Adrenal gland (tissue), 5 donors: ENCODE data around the gene SGMS1.

Experiments used
- CTCF ChIP-seq, 6 experiments: fragments of 450-650 bp in 4 of 6; fragments of 200-600 bp in 2 of 6; sonication (generic) in 1 of 6; IDR thresholded peaks; 1 replicate in 5 of 6; 2 replicates in 1 of 6; pipeline versions ENCODE4 v1.5.1 to v1.8.0; 2016 to 2021; ENCODE audit warnings: antibody characterized with exemption in 6 of 6, mild to moderate bottlenecking in 2 of 6, moderate library complexity in 1 of 6
- POLR2A ChIP-seq, 2 donors: fragments of 450-650 bp; IDR thresholded peaks; one replicate each; pipeline ENCODE4 v1.6.1; 2017; ENCODE audit warnings: antibody characterized with exemption in 2 of 2, mild to moderate bottlenecking in 2 of 2, moderate library complexity in 1 of 2
- donor health status: DM: no; HTN: no; CAD: no.

- peak; percentile 47 to 62 (median 60) for TF ChIP-seq CTCF (IDR thresholded peaks at IDR 0.05)
- TF ChIP-seq POLR2A (IDR thresholded peaks at IDR 0.05): no peak
Observed at GRCh38 chr10:50653142-50653541, 29.4 kb upstream of the SGMS1 start.
